HG02852 (cell line): ENCODE results near the gene DNMBP.
"Not testable (repeated sequence)": the region's sequence is repeated elsewhere in the genome, so short reads cannot be mapped to it uniquely, and the experiment has no call there.

Source experiments
- ATAC-seq: cut with Tn5 transposase; IDR thresholded peaks from one replicate; pipeline ENCODE4 v1.9.1; 2021; ENCODE audit warnings: mild to moderate bottlenecking, moderate library complexity; ENCODE audit not compliant: unreplicated experiment

Gene DNMBP

GRCh38 chr10:99915414-99915813, 94.3 kb downstream of the DNMBP start:
- ATAC-seq: no peak

GRCh38 chr10:99914236-99914635, 95.5 kb downstream of the DNMBP start:
- ATAC-seq: no peak

- no peak for ATAC-seq
Observed at GRCh38 chr10:99913831-99914235, 95.9 kb downstream of the DNMBP start.

- no peak for ATAC-seq
Observed at GRCh38 chr10:99912041-99912440, 97.7 kb downstream of the DNMBP start.

GRCh38 chr10:99908512-99908911, 101.2 kb downstream of the DNMBP start:
- no peak for ATAC-seq

GRCh38 chr10:99906470-99906869, 103.3 kb downstream of the DNMBP start:
- no peak for ATAC-seq

- no peak for ATAC-seq
Observed at GRCh38 chr10:99905971-99906370, 103.8 kb downstream of the DNMBP start.

GRCh38 chr10:99895867-99896266, 113.9 kb downstream of the DNMBP start:
- ATAC-seq: no peak

GRCh38 chr10:99895066-99895465, 114.7 kb downstream of the DNMBP start:
- ATAC-seq: not testable (repeated sequence)

GRCh38 chr10:99894613-99895012, 115.1 kb downstream of the DNMBP start:
- ATAC-seq: no peak

- no peak for ATAC-seq
Observed at GRCh38 chr10:99888622-99889021, 121.1 kb downstream of the DNMBP start.

- ATAC-seq: no peak
Observed at GRCh38 chr10:99883523-99883922, 126.2 kb downstream of the DNMBP start.

- ATAC-seq: no peak
Observed at GRCh38 chr10:99881371-99881770, 128.4 kb downstream of the DNMBP start.

GRCh38 chr10:99880080-99880835, 129.5 kb downstream of the DNMBP start:
- ATAC-seq: no peak

GRCh38 chr10:99875473-99875872, 134.3 kb downstream of the DNMBP start:
- ATAC-seq: no peak

GRCh38 chr10:99874341-99875085, 135.2 kb downstream of the DNMBP start:
- ATAC-seq: no peak

- no peak for ATAC-seq
Observed at GRCh38 chr10:99873846-99874245, 135.9 kb downstream of the DNMBP start.

GRCh38 chr10:99872367-99873162, 137.2 kb downstream of the DNMBP start:
- ATAC-seq: no peak

- peak; percentile 57 for ATAC-seq
Observed at GRCh38 chr10:99870123-99870730, 139.5 kb downstream of the DNMBP start.

GRCh38 chr10:99869581-99870122, 140.1 kb downstream of the DNMBP start:
- ATAC-seq: no peak

GRCh38 chr10:99867250-99867649, 142.5 kb downstream of the DNMBP start:
- not testable (repeated sequence) for ATAC-seq
